Fibroblast of lung (primary cell): ENCODE data around the gene SCG3. TPM values are rescaled to one million over a fixed set of nuclear protein-coding genes. Genes with fewer than 3 reads are reported as not detected.

Source experiments
- DNase-seq, 2 donors: peaks; one replicate each; pipeline versions ENCODE4 v3.0.0 to v3.0.0-alpha.2; 2010; ENCODE audit warnings: low read depth in 2 of 2
- H2AFZ ChIP-seq: 2 replicates; pipeline ENCODE4 v1.5.1; 2012; ENCODE audit warnings: low read length, control low read depth, inconsistent platforms
- H3K27ac ChIP-seq: 2 replicates; pipeline ENCODE4 v1.5.1; 2011; ENCODE audit warnings: low read length, control low read depth; ENCODE audit not compliant: insufficient read depth
- H3K27me3 ChIP-seq: 2 replicates; pipeline ENCODE4 v1.5.1; 2011; ENCODE audit warnings: mild to moderate bottlenecking, low read length; ENCODE audit not compliant: control insufficient read depth, insufficient read depth
- H3K36me3 ChIP-seq: 2 replicates; pipeline ENCODE4 v1.5.1; 2011; ENCODE audit warnings: low read length; ENCODE audit not compliant: control insufficient read depth, insufficient read depth
- H3K4me1 ChIP-seq: 2 replicates; pipeline ENCODE4 v1.5.1; 2011; ENCODE audit warnings: low read length; ENCODE audit not compliant: control insufficient read depth, insufficient read depth; ENCODE audit errors: extremely low read depth
- H3K4me2 ChIP-seq: 2 replicates; pipeline ENCODE4 v1.5.1; 2011; ENCODE audit warnings: low read length, control low read depth; ENCODE audit not compliant: insufficient read depth; ENCODE audit errors: extremely low read depth
- H3K4me3 ChIP-seq, 4 experiments: fragments of 200-600 bp in 1 of 4; sonication (generic) in 1 of 4; replicated peaks in 1 of 4; 2 replicates each; pipeline ENCODE4 v1.5.1; 2011 to 2016; ENCODE audit warnings: low read length in 4 of 4, low read depth in 3 of 4, mild to moderate bottlenecking in 3 of 4, control low read depth in 2 of 4, inconsistent platforms in 1 of 4, mixed read lengths in 1 of 4; ENCODE audit not compliant: insufficient read depth in 1 of 4; ENCODE audit errors: control extremely low read depth in 1 of 4
- H3K79me2 ChIP-seq: 2 replicates; pipeline ENCODE4 v1.5.1; 2012; ENCODE audit warnings: mild to moderate bottlenecking, low read length, inconsistent platforms; ENCODE audit not compliant: control insufficient read depth, insufficient read depth
- H3K9ac ChIP-seq: 2 replicates; pipeline ENCODE4 v1.5.1; 2011; ENCODE audit warnings: mild to moderate bottlenecking, low read length, control low read depth; ENCODE audit not compliant: insufficient read depth
- H3K9me3 ChIP-seq: 2 replicates; pipeline ENCODE4 v1.5.1; 2012; ENCODE audit warnings: low read depth, low read length; ENCODE audit not compliant: control insufficient read depth, insufficient read depth
- H4K20me1 ChIP-seq: 2 replicates; pipeline ENCODE4 v1.5.1; 2011; ENCODE audit warnings: low read length; ENCODE audit not compliant: control insufficient read depth, insufficient read depth; ENCODE audit errors: extremely low read depth
- CTCF ChIP-seq, 2 donors: IDR thresholded peaks in 1 of 2; conservative IDR thresholded peaks in 1 of 2; 1 replicate in 1 of 2; 2 replicates in 1 of 2; pipeline ENCODE4 v1.5.1; 2011 to 2012; ENCODE audit warnings: low read length in 2 of 2, control low read depth in 1 of 2, inconsistent platforms in 1 of 2, low read depth in 1 of 2, mild to moderate bottlenecking in 1 of 2
- EZH2 ChIP-seq: IDR thresholded peaks from 2 replicates; pipeline ENCODE4 v1.5.1; 2012; ENCODE audit warnings: low read length, control low read depth, mild to moderate bottlenecking; ENCODE audit errors: missing control alignments
- polyA plus RNA-seq, 2 donors: library from polyadenylated mRNA; depleted of rRNA in 1 of 2; stranded (reverse) in 1 of 2; unstranded in 1 of 2; fragments of >200 nt; gene quantifications; 2 replicates each; pipeline ENCODE4 v1.2.1, GENCODE V29; 2011 to 2012; ENCODE audit warnings: missing spikeins in 1 of 2
- total RNA-seq: library from RNA; depleted of rRNA; stranded (reverse); fragments of >200 nt; gene quantifications from 2 replicates; pipeline ENCODE4 v1.2.1, GENCODE V29; 2014

SCG3 gene
- total and polyA plus RNA-seq, 2 donors (not counting 1 experiment from before 2014, with no cell fraction given): not detected

DNA sequence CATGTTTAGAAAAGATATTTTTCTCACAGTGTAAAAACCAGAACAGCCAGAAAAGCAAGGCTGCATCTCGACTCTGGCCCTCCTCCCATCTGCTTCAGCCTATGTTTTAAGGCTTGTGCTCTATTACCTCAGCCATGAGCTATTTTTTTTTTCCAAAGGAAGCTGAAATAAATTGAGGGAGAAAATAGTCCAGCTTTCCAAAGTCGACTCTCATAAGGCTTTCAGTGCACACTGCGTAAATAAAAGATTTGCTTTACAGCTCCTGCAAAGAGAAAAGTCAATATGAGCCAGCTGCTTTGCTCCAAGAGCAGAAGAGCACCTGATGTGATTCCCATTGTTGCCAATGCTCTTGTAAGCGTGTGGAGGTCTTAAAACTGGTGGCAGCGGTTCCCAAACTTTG is 26.7 kb downstream of the SCG3 start:
- DNase-seq: no peak
- H3K79me2 ChIP-seq: no peaks in the 10 kb centered on the region

GRCh38 chr15:51709031-51709430 is 27.7 kb downstream of the SCG3 start:
- TF ChIP-seq CTCF (conservative IDR thresholded peaks at IDR 0.05 in 1 of 2, IDR thresholded peaks at IDR 0.05 in 1 of 2; ENCODE audit: low read depth in 1 of 2, low read length in 2 of 2): no peak
- no peak for TF ChIP-seq EZH2
- no peak for DNase-seq
- Histone ChIP-seq H4K20me1 (no peaks in the 10 kb centered on the region), H3K27ac (no peak overlapping the region), H3K27me3 (no peaks in the 10 kb centered on the region), H3K36me3 (no peaks in the 10 kb centered on the region), H3K9me3 (no peaks in the 10 kb centered on the region), H3K9ac (no peak overlapping the region), H3K4me2 (no peak overlapping the region), H2AFZ (no peak overlapping the region), H3K79me2 (no peaks in the 10 kb centered on the region), H3K4me1 (no peaks in the 10 kb centered on the region), H3K4me3 (no peak overlapping the region)

More for the DNA sequence above, 26.7 kb downstream of the SCG3 start:
- no peaks in the 10 kb centered on the region for H3K27me3 ChIP-seq
- H3K36me3 ChIP-seq: no peaks in the 10 kb centered on the region
- H3K9me3 ChIP-seq: no peaks in the 10 kb centered on the region
- no peak overlapping the region for H3K4me2 ChIP-seq
- TF ChIP-seq CTCF (conservative IDR thresholded peaks at IDR 0.05 in 1 of 2, IDR thresholded peaks at IDR 0.05 in 1 of 2; ENCODE audit: low read depth in 1 of 2, low read length in 2 of 2) (no peak), EZH2 (no peak)
- no peak overlapping the region for H3K9ac ChIP-seq
- no peak overlapping the region for H3K27ac ChIP-seq
- H3K4me1 ChIP-seq: no peaks in the 10 kb centered on the region
- no peaks in the 10 kb centered on the region for H4K20me1 ChIP-seq
- H2AFZ ChIP-seq: no peak overlapping the region
- H3K4me3 ChIP-seq: no peak overlapping the region

DNA sequence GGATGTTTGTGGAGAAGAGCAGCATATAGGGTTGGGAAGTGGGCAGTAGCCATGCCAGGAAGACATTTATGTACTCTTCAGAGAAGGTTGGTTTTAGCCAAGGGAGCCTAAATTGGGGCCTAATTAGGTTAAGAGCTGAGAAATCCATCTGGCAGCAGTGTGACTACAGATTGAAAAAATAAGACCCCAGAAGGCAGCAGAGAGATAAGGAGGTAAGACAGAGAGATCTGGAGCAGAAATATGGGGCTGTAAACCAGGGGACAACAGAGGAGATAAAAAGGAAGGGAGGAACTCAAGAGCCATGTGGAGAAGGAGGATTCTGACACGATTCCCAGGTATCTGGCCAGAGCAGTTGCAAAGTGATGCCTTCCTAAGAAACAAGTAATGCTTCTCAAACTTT is 32.9 kb downstream of the SCG3 start:
- no peak overlapping the region for H3K4me3 ChIP-seq
- no peaks in the 10 kb centered on the region for H3K36me3 ChIP-seq
- H3K9me3 ChIP-seq: no peaks in the 10 kb centered on the region
- H3K4me1 ChIP-seq: no peaks in the 10 kb centered on the region
- no peak overlapping the region for H3K27ac ChIP-seq
- H3K27me3 ChIP-seq: no peaks in the 10 kb centered on the region
- H2AFZ ChIP-seq: no peak overlapping the region
- TF ChIP-seq EZH2 (no peak), CTCF (conservative IDR thresholded peaks at IDR 0.05 in 1 of 2, IDR thresholded peaks at IDR 0.05 in 1 of 2; ENCODE audit: low read depth in 1 of 2, low read length in 2 of 2) (no peak)
- H3K4me2 ChIP-seq: no peak overlapping the region
- DNase-seq: no peak
- H3K79me2 ChIP-seq: no peaks in the 10 kb centered on the region
- H4K20me1 ChIP-seq: no peaks in the 10 kb centered on the region
- H3K9ac ChIP-seq: no peak overlapping the region
